HG02642 (cell line): ENCODE measurements around the gene AKR1C8.
"Not testable (repeated sequence)": the region's sequence is repeated elsewhere in the genome, so short reads cannot be mapped to it uniquely, and the experiment has no call there.

ENCODE experiments used
- ATAC-seq: cut with Tn5 transposase; IDR thresholded peaks from one replicate; pipeline ENCODE4 v1.9.1; 2021; ENCODE audit warnings: mild to moderate bottlenecking; ENCODE audit not compliant: unreplicated experiment, poor library complexity

Gene AKR1C8

GRCh38 chr10:5184987-5185775 is at the start of gene AKR1C8:
TSS of gene AKR1C8 (minus strand) at chr10:5185150. CDS start at chr10:5185104, 46 bp downstream.
- ATAC-seq, result no peak

DNA sequence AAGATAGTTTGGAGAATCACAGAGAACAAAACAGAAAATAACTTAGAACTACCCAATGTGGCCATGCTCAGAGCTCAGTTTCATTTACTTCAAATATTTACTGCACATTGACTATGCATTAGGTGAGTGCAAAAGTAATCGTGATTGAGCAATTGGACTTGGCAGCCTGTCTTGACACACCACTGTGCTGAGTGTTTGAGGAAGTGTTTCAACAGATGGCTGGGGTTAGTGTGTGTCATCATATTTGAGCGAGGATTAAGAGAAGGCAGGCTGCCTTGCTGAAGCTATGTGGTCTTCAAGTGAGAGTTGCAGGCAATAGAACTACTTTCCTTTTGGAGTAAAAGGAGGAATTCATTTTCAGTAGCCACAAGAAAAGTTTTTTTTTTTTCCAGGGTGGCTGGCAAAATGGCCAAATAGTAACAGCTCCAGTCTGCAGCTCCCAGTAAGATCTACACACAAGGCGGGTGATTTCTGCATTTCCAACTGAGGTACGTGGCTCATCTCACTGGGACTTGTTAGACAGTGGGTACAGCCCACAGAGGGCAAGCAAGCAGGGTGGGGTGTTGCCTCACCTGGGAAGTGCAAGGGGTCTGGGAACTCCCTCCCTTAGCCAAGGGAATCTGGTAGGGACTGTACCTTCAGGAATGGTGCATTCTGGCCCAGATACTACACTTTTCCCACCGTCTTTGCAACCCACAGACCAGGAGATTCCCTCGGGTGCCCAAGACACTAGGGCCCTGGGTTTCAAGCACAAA is 49.3 kb upstream of the AKR1C8 start:
- no peak for ATAC-seq

- ATAC-seq, result no peak
Observed at GRCh38 chr10:5233324-5233723, 48.4 kb upstream of the AKR1C8 start.

- ATAC-seq, result no peak
Observed at GRCh38 chr10:5229019-5229418, 44.1 kb upstream of the AKR1C8 start.

DNA sequence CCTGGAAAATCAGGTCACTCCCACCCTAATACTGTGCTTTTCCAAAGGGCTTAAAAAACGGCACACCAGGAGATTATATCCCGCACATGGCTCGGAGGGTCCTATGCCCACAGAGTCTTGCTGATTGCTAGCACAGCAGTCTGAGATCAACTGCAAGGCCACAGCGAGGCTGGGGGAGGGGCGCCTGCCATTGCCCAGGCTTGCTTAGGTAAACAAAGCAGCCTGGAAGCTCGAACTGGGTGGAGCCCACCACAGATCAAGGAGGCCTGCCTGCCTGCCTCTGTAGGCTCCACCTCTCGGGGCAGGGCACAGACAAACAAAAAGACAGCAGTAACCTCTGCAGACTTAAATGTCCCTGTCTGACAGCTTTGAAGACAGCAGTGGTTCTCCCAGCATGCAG is 38.0 kb upstream of the AKR1C8 start:
- ATAC-seq, result not testable (repeated sequence)

- no peak for ATAC-seq
Observed at GRCh38 chr10:5219262-5219661, 34.3 kb upstream of the AKR1C8 start.

DNA sequence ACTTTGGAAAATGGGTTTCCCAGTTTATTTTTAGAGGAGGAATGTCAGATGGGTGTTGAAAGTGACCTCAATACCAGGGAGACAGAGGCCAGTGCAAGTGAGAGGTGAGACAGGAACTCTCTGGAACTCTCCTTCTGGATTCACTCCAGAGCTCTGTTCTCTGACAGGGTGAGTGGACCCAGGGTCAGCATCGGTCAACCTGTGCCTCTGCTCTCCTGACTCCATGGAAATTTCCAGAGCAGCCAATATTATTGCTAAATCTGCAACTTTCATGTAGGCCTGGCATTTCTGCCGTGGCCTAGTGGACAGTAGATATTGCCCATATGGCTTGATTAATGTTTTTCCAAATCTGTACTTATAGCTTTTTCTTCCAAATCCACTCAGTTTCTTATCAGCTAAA is 31.9 kb upstream of the AKR1C8 start:
- ATAC-seq, result no peak

DNA sequence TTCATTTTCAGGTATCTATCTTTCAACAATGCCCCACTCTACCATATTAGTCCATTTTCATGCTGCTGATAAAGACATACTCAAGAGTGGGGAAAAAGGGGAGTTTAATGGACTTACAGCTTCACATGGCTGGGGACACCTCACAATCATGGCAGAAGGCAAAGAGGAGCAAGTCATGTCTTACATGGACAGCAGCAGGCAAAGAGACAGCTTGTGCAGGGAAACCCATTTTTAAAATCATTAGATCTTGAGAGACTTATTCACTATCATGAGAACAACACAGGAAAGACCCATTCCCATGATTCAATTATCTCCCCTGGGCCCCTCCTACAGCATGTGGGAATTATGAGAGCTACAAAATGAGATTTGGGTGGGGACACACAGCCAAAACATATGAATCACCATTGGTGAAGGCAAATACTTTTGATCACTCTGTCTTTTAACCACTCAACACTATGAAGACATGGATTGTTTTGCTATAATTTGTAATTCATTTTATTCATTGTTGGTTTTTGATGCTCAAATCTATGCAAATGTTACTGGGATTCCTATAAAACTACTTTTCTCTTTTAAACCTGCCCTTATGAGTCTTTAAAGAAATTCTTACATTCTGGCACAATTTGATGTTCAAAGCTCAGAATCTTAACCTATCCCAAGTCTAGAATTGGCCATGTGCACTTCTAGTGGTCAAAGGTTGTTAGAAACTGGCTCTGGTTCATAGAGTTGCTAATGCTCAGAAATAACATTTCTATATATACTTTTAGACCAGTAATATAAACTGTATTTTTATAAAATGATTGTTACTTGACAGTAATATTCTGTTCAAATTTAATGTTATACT is 27.0 kb upstream of the AKR1C8 start:
- ATAC-seq, result no peak

DNA sequence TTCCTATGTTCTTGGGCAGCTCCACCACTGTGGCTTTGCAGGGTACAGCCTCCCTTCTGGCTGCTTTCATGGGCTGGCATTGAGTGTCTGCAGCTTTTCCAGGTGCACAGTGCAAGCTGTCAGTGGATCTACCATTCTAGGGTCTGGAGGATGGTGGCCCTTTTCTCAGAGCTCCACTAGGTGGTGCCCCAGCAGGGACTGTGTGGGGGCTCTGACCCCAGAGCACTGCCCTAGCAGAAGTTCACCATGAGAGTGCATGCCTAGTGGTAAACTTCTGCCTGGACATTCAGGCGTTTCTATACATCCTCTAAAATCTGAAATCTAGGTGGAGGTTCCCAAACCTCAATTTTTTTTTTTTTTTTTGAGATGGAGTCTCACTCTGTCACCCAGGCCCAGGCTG is 25.3 kb upstream of the AKR1C8 start:
- not testable (repeated sequence) for ATAC-seq

GRCh38 chr10:5209776-5210175 is 24.8 kb upstream of the AKR1C8 start:
- not testable (repeated sequence) for ATAC-seq

DNA sequence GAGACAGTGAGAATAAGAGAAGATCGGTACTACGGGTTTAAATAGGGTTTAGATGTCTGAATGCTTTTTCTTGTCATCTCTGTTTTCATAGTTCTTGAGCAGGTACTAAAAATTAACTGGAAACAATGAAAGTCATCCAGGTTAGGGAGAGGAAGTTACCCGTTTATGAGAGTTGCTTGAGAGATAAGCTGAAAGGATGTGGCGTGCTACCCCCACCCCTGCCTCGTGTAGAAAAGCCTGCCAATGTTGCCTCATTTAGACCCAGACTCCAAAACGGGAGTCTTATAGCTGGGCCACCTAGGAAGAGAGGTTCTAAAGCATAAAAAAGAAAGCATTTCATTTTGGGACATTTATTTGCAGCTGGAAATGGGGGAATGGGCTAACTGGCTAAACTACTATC is 21.8 kb upstream of the AKR1C8 start:
- no peak for ATAC-seq

DNA sequence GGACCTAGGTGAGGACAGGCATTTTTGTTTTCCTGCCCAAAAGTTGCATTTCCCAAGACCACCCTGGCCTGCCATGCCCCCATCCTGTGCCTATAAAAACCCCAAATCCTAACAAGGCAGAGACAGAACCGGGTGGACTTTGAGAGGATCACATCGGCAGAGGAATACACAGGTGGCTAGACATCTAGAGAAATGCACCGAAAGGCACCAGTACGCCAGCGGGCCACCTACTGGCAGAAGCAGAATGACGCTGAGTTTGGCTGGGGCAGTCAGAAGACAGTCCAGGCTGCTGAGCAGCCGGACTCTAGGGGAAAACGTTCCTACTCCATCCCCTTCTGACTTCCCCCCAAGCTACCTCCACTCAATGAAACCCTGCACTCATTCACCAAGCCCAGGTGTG is 14.4 kb upstream of the AKR1C8 start:
- no peak for ATAC-seq

DNA sequence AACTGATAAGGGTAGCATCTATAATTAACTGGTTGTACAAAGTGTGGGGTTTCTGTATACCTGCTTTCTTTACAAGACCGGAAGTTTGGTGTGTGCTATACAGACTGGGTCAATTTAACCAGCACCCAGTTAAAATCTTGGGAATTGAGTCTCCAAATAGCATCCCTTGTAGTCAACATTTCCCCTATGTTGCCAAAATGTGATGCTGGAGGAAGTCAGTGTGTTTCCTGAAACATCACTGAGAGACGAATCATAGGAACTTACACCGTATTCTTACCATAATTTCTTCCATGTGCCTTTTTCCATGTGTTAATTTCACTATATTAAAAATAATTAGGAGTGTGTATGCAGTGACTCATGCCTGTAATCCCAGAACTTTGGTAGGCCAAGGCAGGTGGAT is 13.4 kb upstream of the AKR1C8 start:
- no peak for ATAC-seq

DNA sequence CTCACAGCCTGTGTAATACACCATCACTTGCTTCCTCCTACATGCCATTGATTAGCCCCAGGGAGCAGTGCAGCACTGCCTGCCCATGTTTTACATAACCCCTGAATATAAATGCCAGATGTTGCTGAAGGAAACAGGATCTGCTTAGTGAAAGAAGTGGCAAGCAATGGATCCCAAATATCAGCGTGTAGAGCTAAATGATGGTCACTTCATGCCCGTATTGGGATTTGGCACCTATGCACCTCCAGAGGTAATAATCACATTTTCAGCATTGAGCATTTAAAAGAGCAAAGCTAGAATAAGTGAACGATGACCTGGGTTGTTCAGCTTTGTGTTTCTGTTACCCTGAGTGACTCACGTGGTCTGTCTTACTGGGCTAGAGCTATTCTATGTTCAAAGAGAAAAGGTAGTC is 11.8 kb upstream of the AKR1C8 start, which contains the start of gene AKR1C4:
Gene AKR1C4 (plus strand): TSS at position 136 of the 412 bp plus-strand sequence. CDS start 31 bp downstream, at position 167.
- no peak for ATAC-seq

- ATAC-seq, result no peak
Observed at GRCh38 chr10:5195727-5196374, 10.9 kb upstream of the AKR1C8 start.

DNA sequence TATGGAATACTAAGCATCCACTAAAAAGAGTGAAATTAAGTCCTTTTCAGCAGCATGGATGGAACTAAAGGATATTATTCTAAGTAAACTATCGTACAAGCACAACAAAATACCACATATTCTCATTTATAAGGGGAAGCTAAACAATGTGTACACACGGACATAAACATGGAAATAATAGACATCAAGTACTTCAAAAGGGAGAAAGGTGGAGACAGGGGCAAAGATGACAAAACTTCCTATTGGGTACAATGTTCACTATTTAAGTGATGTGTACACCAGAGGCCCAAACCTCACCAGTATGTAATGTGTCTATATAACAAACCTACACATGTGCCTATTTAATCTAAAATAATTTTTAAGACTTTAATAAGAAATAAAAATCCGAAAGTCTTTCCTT is 9.5 kb upstream of the AKR1C8 start:
- no peak for ATAC-seq

DNA sequence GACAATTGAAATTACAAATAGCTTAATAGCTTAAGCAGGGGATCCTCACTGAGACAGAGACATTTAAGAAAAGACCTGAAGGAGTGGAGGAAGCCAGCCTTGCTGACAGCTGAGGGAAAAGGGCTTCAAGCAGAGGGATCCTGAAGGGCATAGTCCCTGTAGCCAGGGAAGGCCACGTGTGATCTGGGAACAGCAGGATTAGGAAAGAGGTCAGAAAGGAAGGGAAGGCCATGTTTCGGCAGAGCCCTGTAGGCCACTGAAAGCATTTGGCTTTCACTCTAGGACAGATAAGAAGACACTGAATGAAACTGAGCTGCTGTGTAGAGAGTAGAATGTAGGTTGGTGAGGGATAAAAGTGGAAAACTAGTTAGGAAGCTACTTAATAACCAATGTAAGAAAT is 3.4 kb upstream of the AKR1C8 start:
- no peak for ATAC-seq

DNA sequence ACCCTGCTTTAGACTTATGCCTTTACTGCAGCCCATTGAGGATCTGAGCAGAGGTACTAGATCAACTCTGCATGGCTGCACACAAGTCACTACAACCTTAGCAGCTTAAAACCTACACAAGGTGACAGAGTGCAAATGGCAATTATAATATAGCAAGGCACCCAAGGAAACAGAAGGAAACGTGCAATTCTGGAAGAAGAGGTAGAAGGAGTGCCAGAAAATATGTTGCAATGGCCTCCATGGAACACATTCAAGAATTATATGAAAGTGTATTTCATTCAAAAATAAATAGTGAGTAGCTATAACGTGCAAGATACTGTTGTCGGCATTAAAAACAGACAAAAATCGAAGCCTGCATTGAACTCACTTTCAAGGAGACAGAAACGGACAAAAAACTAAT is 2.9 kb upstream of the AKR1C8 start:
- no peak for ATAC-seq

- no peak for ATAC-seq
Observed at GRCh38 chr10:5183923-5184322, 1.0 kb downstream of the AKR1C8 start.

DNA sequence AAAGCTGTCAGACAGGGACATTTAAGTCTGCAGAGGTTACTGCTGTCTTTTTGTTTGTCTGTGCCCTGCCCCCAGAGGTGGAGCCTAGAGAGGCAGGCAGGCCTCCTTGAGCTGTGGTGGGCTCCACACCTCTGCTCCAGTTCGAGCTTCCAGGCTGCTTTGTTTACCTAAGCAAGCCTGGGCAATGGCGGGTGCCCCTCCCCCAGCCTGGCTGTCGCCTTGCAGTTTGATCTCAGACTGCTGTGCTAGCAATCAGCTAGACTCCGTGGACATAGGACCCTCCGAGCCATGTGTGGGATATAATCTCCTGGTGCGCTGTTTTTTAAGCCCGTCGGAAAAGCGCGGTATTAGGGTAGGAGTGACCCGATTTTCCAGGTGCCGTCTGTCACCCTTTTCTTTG is 4.4 kb downstream of the AKR1C8 start:
- ATAC-seq, result not testable (repeated sequence)
